ENCODE results near the gene TRIL. TPM values are rescaled to one million over a fixed set of nuclear protein-coding genes. Genes with fewer than 3 reads are reported as not detected.

TRIL gene
- total and polyA plus RNA-seq, 2 of the 4 experiments (the other 2 are of a cell fraction) = under 0.01 to 0.09 TPM

GRCh38 chr7:28988810-28989209 lies 30.7 kb upstream of the TRIL start:
- POLR2A ChIA-PET (ENCODE audit: unreplicated experiment) = no interaction called here
- Histone ChIP-seq H3K36me3 (ENCODE audit: control insufficient read depth, insufficient read depth, low read length) (no peaks in the 10 kb centered on the region), H4K91ac (ENCODE audit: insufficient read depth, low read depth, low read length) (no peak overlapping the region), H2BK5ac (ENCODE audit: low read depth, low read length, poor library complexity, severe bottlenecking) (peak overlapping the region; percentile 19), H3K9ac (ENCODE audit: low read depth, low read length) (no peak overlapping the region), H2AFZ (replicated peaks; ENCODE audit: low read length, poor library complexity) (peak overlapping the region; percentile 18), H2BK15ac (ENCODE audit: low read depth, low read length) (no peak overlapping the region), H3K9me1 (ENCODE audit: insufficient read depth, low read length) (peaks cover 15% of the 10 kb centered on the region), H4K5ac (ENCODE audit: low read depth, low read length) (no peak overlapping the region), H3K27ac (ENCODE audit: insufficient read depth, low read length) (no peak overlapping the region), H3K4ac (ENCODE audit: low read depth, low read length) (peak overlapping the region; percentile 61), H3K4me2 (ENCODE audit: low read depth, low read length) (peak overlapping the region; percentile 16; the same call in 1 of the 2 replicates), H2AK9ac (replicated peaks; ENCODE audit: low read depth, low read length, poor library complexity) (no peak overlapping the region), H2BK20ac (ENCODE audit: low read depth, low read length) (peak overlapping the region; percentile 81), H3K18ac (ENCODE audit: low read depth, low read length) (no peak overlapping the region; the same call in 1 of the 2 replicates), H3K9me3 (ENCODE audit: control insufficient read depth, insufficient read depth, low read length) (no peaks in the 10 kb centered on the region), H3K79me1 (ENCODE audit: low read depth in 1 of 2, low read length in 2 of 2) (no peaks in the 10 kb centered on the region), H3K23ac (ENCODE audit: low read depth, low read length) (0 out of 2 replicates have a peak overlapping the region, but pooled peaks have one; percentile 8), H3K56ac (ENCODE audit: extremely low read depth, insufficient read depth, low read length) (no peak overlapping the region), H2AK5ac (ENCODE audit: low read depth, low read length) (no peak overlapping the region), H3K27me3 (ENCODE audit: control insufficient read depth, insufficient read depth, low read length) (peaks cover 2% of the 10 kb centered on the region), H4K20me1 (ENCODE audit: insufficient read depth, low read length) (no peaks in the 10 kb centered on the region), H3K4me1 (ENCODE audit: control insufficient read depth, insufficient read depth, low read length) (peaks cover 22% of the 10 kb centered on the region), H2BK120ac (ENCODE audit: low read depth, low read length) (peak overlapping the region; percentile 59; the same call in 1 of the 2 replicates), H3K4me3 (ENCODE audit: insufficient read depth, low read depth, low read length) (no peak overlapping the region), H3K14ac (replicated peaks; ENCODE audit: low read depth, low read length) (no peak overlapping the region), H4K8ac (ENCODE audit: low read depth in 2 of 2, low read length in 2 of 2) (no peak overlapping the region)
- ATAC-seq (ENCODE audit: low read depth) = peak; percentile 33
- peak; percentile 93 for DNase-seq
- intact Hi-C loops (cut with micrococcal nuclease) (loop anchor here (2.0 kb wide), 1 partner anchor 30 kb away; the partner anchor contains the start of gene TRIL), in situ Hi-C loops (cut with MboI; ENCODE audit: low sequenced_read_pairs) (no loop called here), dilution Hi-C loops (cut with HindIII; ENCODE audit: low sequenced_read_pairs, unreplicated experiment) (no loop called here)
- whole genome bisulfite sequencing, 2 experiments (ENCODE audit: extremely low coverage in 2 of 2, insufficient read length in 1 of 2) = 0% methylated on average over 2 of the region's 4 CpGs; no CpG with 5 or more reads in 1 of the 2 experiments
- TF ChIP-seq BHLHE40 (IDR thresholded peaks at IDR 0.05; ENCODE audit: low read depth, low read length) (peak; percentile 56), NFE2L2 (IDR thresholded peaks at IDR 0.05; ENCODE audit: low read depth, low read length) (no peak), MXI1 (IDR thresholded peaks at IDR 0.05; ENCODE audit: borderline replicate concordance, low read depth, low read length) (0 out of 2 replicates have a peak, but pooled peaks have one; percentile 25), CEBPB (IDR thresholded peaks at IDR 0.05; ENCODE audit: low read depth, low read length) (peak; percentile 60), RCOR1 (IDR thresholded peaks at IDR 0.05; ENCODE audit: insufficient replicate concordance, low read length) (peak; percentile 20), FOS (IDR thresholded peaks at IDR 0.05; ENCODE audit: low read depth, low read length) (peak; percentile 66), RAD21 (IDR thresholded peaks at IDR 0.05; ENCODE audit: low read length) (no peak), CTCF (conservative IDR thresholded peaks at IDR 0.05; ENCODE audit: low read depth, low read length) (no peak)
- TF ChIP-seq, protein P1, sequence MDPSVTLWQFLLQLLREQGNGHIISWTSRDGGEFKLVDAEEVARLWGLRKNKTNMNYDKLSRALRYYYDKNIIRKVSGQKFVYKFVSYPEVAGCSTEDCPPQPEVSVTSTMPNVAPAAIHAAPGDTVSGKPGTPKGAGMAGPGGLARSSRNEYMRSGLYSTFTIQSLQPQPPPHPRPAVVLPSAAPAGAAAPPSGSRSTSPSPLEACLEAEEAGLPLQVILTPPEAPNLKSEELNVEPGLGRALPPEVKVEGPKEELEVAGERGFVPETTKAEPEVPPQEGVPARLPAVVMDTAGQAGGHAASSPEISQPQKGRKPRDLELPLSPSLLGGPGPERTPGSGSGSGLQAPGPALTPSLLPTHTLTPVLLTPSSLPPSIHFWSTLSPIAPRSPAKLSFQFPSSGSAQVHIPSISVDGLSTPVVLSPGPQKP (IDR thresholded peaks at IDR 0.05; ENCODE audit: borderline replicate concordance, low read depth, low read length) = no peak
- BruUV-seq (replicated peaks) = no TSS peak
- CTCF ChIA-PET = interaction anchor here (0.6 kb wide), 1 partner anchor 176 kb away, joined by 3 read pairs; no protein-coding TSS in a partner anchor
